Measurements from ENCODE around the gene KL.
A peak's percentile ranks its signal among the peaks of the same experiment; 100 is the strongest.

Gene KL

GRCh38 chr13:33016414-33017322 lies at the start of gene KL:
Gene KL, plus strand, starts transcription at chr13:33016423. Its CDS starts 18 bp downstream, at chr13:33016441.
- in situ Hi-C loops (cut with HindIII; ENCODE audit: low pct_ligation_motif_present, low pct_unique_long_range_greater_than_20kb, low sequenced_read_pairs): no loop called here
- DNase-seq: peak; percentile 37

- in situ Hi-C loops (cut with HindIII; ENCODE audit: low pct_ligation_motif_present, low pct_unique_long_range_greater_than_20kb, low sequenced_read_pairs): no loop called here
- no peak for DNase-seq
These were observed 48.5 kb upstream of the KL start for GRCh38 chr13:32967584-32968182.

GRCh38 chr13:32968316-32968715 lies 47.9 kb upstream of the KL start:
- DNase-seq: no peak
- in situ Hi-C loops (cut with HindIII; ENCODE audit: low pct_ligation_motif_present, low pct_unique_long_range_greater_than_20kb, low sequenced_read_pairs): no loop called here

GRCh38 chr13:32968793-32969192 lies 47.4 kb upstream of the KL start:
- in situ Hi-C loops (cut with HindIII; ENCODE audit: low pct_ligation_motif_present, low pct_unique_long_range_greater_than_20kb, low sequenced_read_pairs): no loop called here

GRCh38 chr13:32969516-32969941 lies 46.7 kb upstream of the KL start:
- in situ Hi-C loops (cut with HindIII; ENCODE audit: low pct_ligation_motif_present, low pct_unique_long_range_greater_than_20kb, low sequenced_read_pairs): no loop called here
- DNase-seq: peak; percentile 78

More at GRCh38 chr13:32968793-32969192, 47.4 kb upstream of the KL start:
- no peak for DNase-seq

GRCh38 chr13:32976056-32976805 lies 40.0 kb upstream of the KL start:
- DNase-seq: no peak
- in situ Hi-C loops (cut with HindIII; ENCODE audit: low pct_ligation_motif_present, low pct_unique_long_range_greater_than_20kb, low sequenced_read_pairs): no loop called here

GRCh38 chr13:32976912-32977311 lies 39.3 kb upstream of the KL start:
- no peak for DNase-seq
- in situ Hi-C loops (cut with HindIII; ENCODE audit: low pct_ligation_motif_present, low pct_unique_long_range_greater_than_20kb, low sequenced_read_pairs): no loop called here

GRCh38 chr13:32977321-32977720 lies 38.9 kb upstream of the KL start:
- DNase-seq: no peak
- in situ Hi-C loops (cut with HindIII; ENCODE audit: low pct_ligation_motif_present, low pct_unique_long_range_greater_than_20kb, low sequenced_read_pairs): no loop called here

GRCh38 chr13:32978278-32978677 lies 37.9 kb upstream of the KL start:
- in situ Hi-C loops (cut with HindIII; ENCODE audit: low pct_ligation_motif_present, low pct_unique_long_range_greater_than_20kb, low sequenced_read_pairs): no loop called here
- no peak for DNase-seq

GRCh38 chr13:32983058-32983457 lies 33.2 kb upstream of the KL start:
- DNase-seq: no peak
- in situ Hi-C loops (cut with HindIII; ENCODE audit: low pct_ligation_motif_present, low pct_unique_long_range_greater_than_20kb, low sequenced_read_pairs): no loop called here

- DNase-seq: no peak
- in situ Hi-C loops (cut with HindIII; ENCODE audit: low pct_ligation_motif_present, low pct_unique_long_range_greater_than_20kb, low sequenced_read_pairs): no loop called here
These were observed 31.2 kb upstream of the KL start for GRCh38 chr13:32984857-32985626.

- in situ Hi-C loops (cut with HindIII; ENCODE audit: low pct_ligation_motif_present, low pct_unique_long_range_greater_than_20kb, low sequenced_read_pairs): no loop called here
- no peak for DNase-seq
These were observed 29.7 kb upstream of the KL start for GRCh38 chr13:32986552-32986951.

- DNase-seq: no peak
- in situ Hi-C loops (cut with HindIII; ENCODE audit: low pct_ligation_motif_present, low pct_unique_long_range_greater_than_20kb, low sequenced_read_pairs): no loop called here
These were observed 28.8 kb upstream of the KL start for GRCh38 chr13:32987462-32987861.

GRCh38 chr13:32988608-32989289 lies 27.5 kb upstream of the KL start:
- no peak for DNase-seq
- in situ Hi-C loops (cut with HindIII; ENCODE audit: low pct_ligation_motif_present, low pct_unique_long_range_greater_than_20kb, low sequenced_read_pairs): no loop called here

- in situ Hi-C loops (cut with HindIII; ENCODE audit: low pct_ligation_motif_present, low pct_unique_long_range_greater_than_20kb, low sequenced_read_pairs): no loop called here
- DNase-seq: no peak
These were observed 26.9 kb upstream of the KL start for GRCh38 chr13:32989290-32989667.

- no peak for DNase-seq
- in situ Hi-C loops (cut with HindIII; ENCODE audit: low pct_ligation_motif_present, low pct_unique_long_range_greater_than_20kb, low sequenced_read_pairs): no loop called here
These were observed 26.3 kb upstream of the KL start for GRCh38 chr13:32989942-32990341.

- no peak for DNase-seq
- in situ Hi-C loops (cut with HindIII; ENCODE audit: low pct_ligation_motif_present, low pct_unique_long_range_greater_than_20kb, low sequenced_read_pairs): no loop called here
These were observed 23.1 kb upstream of the KL start for GRCh38 chr13:32993145-32993544.

- in situ Hi-C loops (cut with HindIII; ENCODE audit: low pct_ligation_motif_present, low pct_unique_long_range_greater_than_20kb, low sequenced_read_pairs): no loop called here
- no peak for DNase-seq
These were observed 18.8 kb upstream of the KL start for GRCh38 chr13:32997399-32997798.

All from ACHN (cell line).